PC-3 (cell line): ENCODE measurements around the gene FRMPD4. TPM values are rescaled to one million over a fixed set of nuclear protein-coding genes. Genes with fewer than 3 reads are reported as not detected.

Experiments used
- ATAC-seq: fragments of 200-7000 bp; cut with Tn5 transposase; 2 replicates; pipeline ENCODE4 v1.9.1; 2020; ENCODE audit warnings: mild to moderate bottlenecking, moderate library complexity
- BruUV-seq: library from RNA; stranded (reverse); fragments of 400-500 nt; replicated peaks from 2 replicates; lab custom pipeline; 2021; lab: Mats Ljungman, UMichigan
- CTCF ChIA-PET: fragments of 300-600 bp; sonication (Branson Sonifier 250); formaldehyde crosslinking; loops from one replicate; lab custom pipeline; 2022; ENCODE audit warnings: antibody characterized with exemption; lab: Charles Lee
- POLR2A ChIA-PET: fragments of 300-600 bp; sonication (Branson Sonifier 250); formaldehyde crosslinking; loops from one replicate; lab custom pipeline; 2022; ENCODE audit warnings: antibody characterized with exemption; ENCODE audit not compliant: unreplicated experiment; lab: Charles Lee
- DNase-seq: peaks from one replicate; pipeline ENCODE4 v3.0.0-alpha.2; 2015
- H2AFZ ChIP-seq: fragments of 300-600 bp; sonication (generic); 2 replicates; pipeline ENCODE4 v1.6.0; 2016; ENCODE audit warnings: antibody characterized with exemption, low read length
- H3F3A ChIP-seq: fragments of 300-600 bp; sonication (generic); one replicate; pipeline ENCODE4 v1.6.0; 2017; ENCODE audit warnings: antibody characterized with exemption, low read length, control low read depth, mild to moderate bottlenecking; ENCODE audit not compliant: unreplicated experiment
- H3K27ac ChIP-seq: fragments of 300-600 bp; sonication (generic); 2 replicates; pipeline ENCODE4 v1.5.1; 2016; ENCODE audit warnings: mild to moderate bottlenecking, low read length
- H3K27me3 ChIP-seq: fragments of 300-600 bp; sonication (generic); 2 replicates; pipeline ENCODE4 v1.6.1; 2016; ENCODE audit warnings: low read length, mixed read lengths
- H3K36me3 ChIP-seq: fragments of 300-600 bp; sonication (generic); 2 replicates; pipeline ENCODE4 v1.6.1; 2016; ENCODE audit warnings: low read depth, mixed run types, low read length, mixed read lengths
- H3K4me1 ChIP-seq: fragments of 300-600 bp; sonication (generic); 2 replicates; pipeline ENCODE4 v1.5.1; 2016; ENCODE audit warnings: low read length; ENCODE audit not compliant: insufficient read depth
- H3K4me2 ChIP-seq: fragments of 300-600 bp; sonication (generic); 2 replicates; pipeline ENCODE4 v1.6.0; 2016; ENCODE audit warnings: low read length
- H3K4me3 ChIP-seq: fragments of 300-600 bp; sonication (generic); 2 replicates; pipeline ENCODE4 v1.5.1; 2016; ENCODE audit warnings: mild to moderate bottlenecking, low read length, mixed read lengths
- H3K79me2 ChIP-seq: fragments of 300-600 bp; sonication (generic); 2 replicates; pipeline ENCODE4 v1.6.1; 2017; ENCODE audit warnings: low read length, mixed read lengths
- H3K9ac ChIP-seq: fragments of 300-600 bp; sonication (generic); 2 replicates; pipeline ENCODE4 v1.6.0; 2016; ENCODE audit warnings: mild to moderate bottlenecking, low read length
- H3K9me2 ChIP-seq: fragments of 300-600 bp; sonication (generic); replicated peaks from 2 replicates; pipeline ENCODE4 v1.6.1; 2016; ENCODE audit warnings: mixed run types, low read length, mixed read lengths
- H3K9me3 ChIP-seq: fragments of 300-600 bp; sonication (generic); 2 replicates; pipeline ENCODE4 v1.6.1; 2016; ENCODE audit warnings: low read length, mixed read lengths
- H4K20me1 ChIP-seq: fragments of 300-600 bp; sonication (generic); 2 replicates; pipeline ENCODE4 v1.6.1; 2016; ENCODE audit warnings: low read length, mixed read lengths
- EZH2 ChIP-seq: fragments of 300-600 bp; sonication (generic); IDR thresholded peaks from one replicate; pipeline ENCODE4 v1.6.1; 2017; ENCODE audit warnings: antibody characterized with exemption, mild to moderate bottlenecking, low read length; ENCODE audit not compliant: unreplicated experiment
- EZH2phosphoT487 ChIP-seq: fragments of 300-600 bp; sonication (generic); IDR thresholded peaks from 2 replicates; pipeline ENCODE4 v1.6.1; 2018; ENCODE audit warnings: mild to moderate bottlenecking, antibody characterized with exemption, low read length, borderline replicate concordance
- intact Hi-C: fragments of 100-400 bp; cut with micrococcal nuclease; formaldehyde crosslinking; loops from 2 replicates; pipeline ENCODE4 v1.9.0; 2023
- total RNA-seq: library from RNA; depleted of rRNA; stranded (reverse); fragments of >200 nt; gene quantifications from 2 replicates; pipeline ENCODE4 v1.2.3, GENCODE V29; 2014
- TF ChIP-seq, protein P1 (sequence below): fragments of 300-600 bp; sonication (generic); conservative IDR thresholded peaks from 2 replicates; pipeline ENCODE4 v1.5.1; 2017; ENCODE audit warnings: antibody characterized with exemption, low read depth, mild to moderate bottlenecking, low read length

The FRMPD4 gene
- total RNA-seq, 1 experiment from 2014 or later: 0.15 TPM

DNA sequence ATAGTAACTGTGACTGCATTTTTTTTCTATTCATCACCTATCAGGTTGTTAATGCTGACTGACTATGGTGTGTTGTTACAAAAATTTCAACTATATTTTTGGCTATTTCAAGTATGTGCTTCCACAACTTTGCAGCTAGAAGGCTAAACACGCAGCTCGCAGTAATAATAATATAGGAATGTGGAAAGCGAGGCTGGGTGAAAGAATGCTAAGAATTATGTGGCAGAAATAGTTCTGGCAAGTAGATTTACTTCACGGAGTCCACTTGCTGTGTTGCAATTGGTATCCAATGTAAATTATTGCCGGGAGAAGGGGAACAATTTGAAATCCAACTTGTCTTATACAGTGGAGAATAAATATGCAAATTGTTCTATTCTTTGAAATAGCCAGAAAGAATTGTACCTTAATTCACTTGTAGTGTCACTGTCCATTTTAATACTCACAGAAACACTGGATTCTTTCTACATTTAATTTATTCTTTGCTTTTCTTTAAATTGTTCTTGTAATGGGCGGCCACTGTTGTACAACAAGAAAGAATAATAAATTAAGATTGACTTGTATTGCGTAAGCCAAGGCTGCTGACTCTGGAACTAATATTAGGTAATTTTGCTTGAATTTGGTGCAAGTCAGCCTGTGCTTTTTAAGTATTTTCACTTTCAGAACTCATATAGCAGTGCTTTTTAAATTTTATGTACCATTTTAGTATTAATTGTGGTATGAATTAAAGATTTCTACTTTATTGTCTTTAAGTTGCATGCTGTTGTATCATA, 154.9 kb downstream of the FRMPD4 start:
- no peaks in the 10 kb centered on the region for H3K79me2 ChIP-seq
- DNase-seq: no peak
- no peaks in the 10 kb centered on the region for H3K9me2 ChIP-seq
- H2AFZ ChIP-seq: no peak overlapping the region
- no peak overlapping the region for H3K4me2 ChIP-seq
- intact Hi-C loops: no loop called here
- no peaks in the 10 kb centered on the region for H3K4me1 ChIP-seq
- H3K9ac ChIP-seq: no peak overlapping the region
- H4K20me1 ChIP-seq: no peaks in the 10 kb centered on the region
- CTCF ChIA-PET: no interaction called here
- H3K9me3 ChIP-seq: no peaks in the 10 kb centered on the region
- ATAC-seq: no peak
- no peaks in the 10 kb centered on the region for H3F3A ChIP-seq
- BruUV-seq: no TSS peak
- no peak overlapping the region for H3K4me3 ChIP-seq
- H3K36me3 ChIP-seq: no peaks in the 10 kb centered on the region
- POLR2A ChIA-PET: no interaction called here
- TF ChIP-seq EZH2phosphoT487 (no peak), EZH2 (no peak)
- TF ChIP-seq, protein P1, sequence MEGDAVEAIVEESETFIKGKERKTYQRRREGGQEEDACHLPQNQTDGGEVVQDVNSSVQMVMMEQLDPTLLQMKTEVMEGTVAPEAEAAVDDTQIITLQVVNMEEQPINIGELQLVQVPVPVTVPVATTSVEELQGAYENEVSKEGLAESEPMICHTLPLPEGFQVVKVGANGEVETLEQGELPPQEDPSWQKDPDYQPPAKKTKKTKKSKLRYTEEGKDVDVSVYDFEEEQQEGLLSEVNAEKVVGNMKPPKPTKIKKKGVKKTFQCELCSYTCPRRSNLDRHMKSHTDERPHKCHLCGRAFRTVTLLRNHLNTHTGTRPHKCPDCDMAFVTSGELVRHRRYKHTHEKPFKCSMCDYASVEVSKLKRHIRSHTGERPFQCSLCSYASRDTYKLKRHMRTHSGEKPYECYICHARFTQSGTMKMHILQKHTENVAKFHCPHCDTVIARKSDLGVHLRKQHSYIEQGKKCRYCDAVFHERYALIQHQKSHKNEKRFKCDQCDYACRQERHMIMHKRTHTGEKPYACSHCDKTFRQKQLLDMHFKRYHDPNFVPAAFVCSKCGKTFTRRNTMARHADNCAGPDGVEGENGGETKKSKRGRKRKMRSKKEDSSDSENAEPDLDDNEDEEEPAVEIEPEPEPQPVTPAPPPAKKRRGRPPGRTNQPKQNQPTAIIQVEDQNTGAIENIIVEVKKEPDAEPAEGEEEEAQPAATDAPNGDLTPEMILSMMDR: no peak
- no peak overlapping the region for H3K27ac ChIP-seq
- no peaks in the 10 kb centered on the region for H3K27me3 ChIP-seq

DNA sequence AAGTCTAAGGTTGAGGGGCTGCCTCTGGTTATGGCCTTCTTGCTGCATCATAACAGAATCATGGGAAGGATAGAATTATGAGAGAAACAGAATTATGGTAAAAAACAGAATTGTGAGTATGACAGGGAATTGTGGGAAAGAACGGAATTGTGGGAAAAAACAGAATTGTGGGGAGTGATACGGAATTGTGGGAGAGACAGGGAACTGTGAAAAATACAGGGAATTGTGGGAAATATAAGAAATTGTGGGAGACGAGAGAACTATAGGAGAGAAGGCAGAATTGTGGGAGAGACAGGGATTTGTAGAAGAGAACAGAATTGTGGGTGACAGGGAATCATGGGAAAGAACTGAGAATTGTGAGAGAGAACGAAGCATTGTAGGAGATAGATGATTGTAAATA, 159.1 kb downstream of the FRMPD4 start:
- intact Hi-C loops: no loop called here
- Histone ChIP-seq H2AFZ (no peak overlapping the region), H3K36me3 (no peaks in the 10 kb centered on the region), H3K9ac (no peak overlapping the region), H3K79me2 (no peaks in the 10 kb centered on the region), H3K27me3 (no peaks in the 10 kb centered on the region), H3K4me3 (no peak overlapping the region), H3K4me1 (no peaks in the 10 kb centered on the region), H3K9me3 (no peaks in the 10 kb centered on the region), H3F3A (no peaks in the 10 kb centered on the region), H3K9me2 (no peaks in the 10 kb centered on the region), H3K4me2 (no peak overlapping the region), H4K20me1 (no peaks in the 10 kb centered on the region), H3K27ac (no peak overlapping the region)
- DNase-seq (no peak), ATAC-seq (no peak)
- ChIA-PET POLR2A (no interaction called here), CTCF (no interaction called here)
- no TSS peak for BruUV-seq
- TF ChIP-seq EZH2phosphoT487: no peak
- TF ChIP-seq EZH2: no peak
- TF ChIP-seq, protein P1: no peak

DNA sequence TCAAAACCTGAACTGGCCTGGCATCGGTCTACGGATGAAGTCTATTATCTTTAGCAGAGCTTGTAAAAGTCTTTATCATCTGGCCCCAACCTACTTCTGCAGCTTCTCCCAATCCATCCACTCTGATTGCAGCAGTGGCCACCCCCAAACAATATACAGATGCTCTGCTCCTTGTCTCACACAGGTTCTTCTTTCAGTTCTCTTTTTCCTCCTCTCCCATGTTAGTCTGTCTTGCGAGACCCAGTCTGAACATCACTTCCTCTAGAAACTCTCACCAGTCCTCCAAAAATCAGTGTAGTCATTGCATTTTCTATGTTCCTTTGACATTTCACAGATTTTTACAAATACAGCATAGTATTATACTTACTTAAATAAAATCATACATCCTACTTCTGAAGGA, 163.0 kb downstream of the FRMPD4 start:
- H3F3A ChIP-seq: no peaks in the 10 kb centered on the region
- POLR2A ChIA-PET: no interaction called here
- H3K36me3 ChIP-seq: no peaks in the 10 kb centered on the region
- no peak overlapping the region for H3K4me2 ChIP-seq
- H3K79me2 ChIP-seq: no peaks in the 10 kb centered on the region
- no peak for DNase-seq
- no TSS peak for BruUV-seq
- H3K9me2 ChIP-seq: no peaks in the 10 kb centered on the region
- CTCF ChIA-PET: no interaction called here
- H2AFZ ChIP-seq: no peak overlapping the region
- H3K4me3 ChIP-seq: no peak overlapping the region
- H4K20me1 ChIP-seq: no peaks in the 10 kb centered on the region
- no peaks in the 10 kb centered on the region for H3K27me3 ChIP-seq
- ATAC-seq: no peak
- H3K9me3 ChIP-seq: no peaks in the 10 kb centered on the region
- TF ChIP-seq, protein P1: no peak
- H3K27ac ChIP-seq: no peak overlapping the region
- intact Hi-C loops: no loop called here
- no peak overlapping the region for H3K9ac ChIP-seq
- no peaks in the 10 kb centered on the region for H3K4me1 ChIP-seq
